Astrocyte (in vitro differentiated cells and primary cell): ENCODE data around the gene FIZ1. TPM values are rescaled to one million over a fixed set of nuclear protein-coding genes. Genes with fewer than 3 reads are reported as not detected.

Source experiments
- DNase-seq: peaks from one replicate; pipeline ENCODE4 v3.0.0-alpha.2; 2010; ENCODE audit warnings: low read depth
- FAIRE-seq: peaks from 2 replicates; lab custom pipeline; 2011; peaks lifted over from hg19 to GRCh38; lab: Jason Lieb, UNC
- H2AFZ ChIP-seq: 2 replicates; pipeline ENCODE4 v1.6.0; 2012; ENCODE audit warnings: low read depth, low read length, inconsistent platforms
- H3K27ac ChIP-seq: 2 replicates; pipeline ENCODE4 v1.5.1; 2011; ENCODE audit warnings: low read depth, low read length, inconsistent platforms
- H3K27me3 ChIP-seq: 2 replicates; pipeline ENCODE4 v1.6.0; 2011; ENCODE audit warnings: low read length, inconsistent platforms; ENCODE audit not compliant: insufficient read depth
- H3K36me3 ChIP-seq: 2 replicates; pipeline ENCODE4 v1.5.1; 2011; ENCODE audit warnings: low read length, inconsistent platforms; ENCODE audit not compliant: insufficient read depth
- H3K4me1 ChIP-seq: 2 replicates; pipeline ENCODE4 v1.5.1; 2011; ENCODE audit warnings: low read length, inconsistent platforms; ENCODE audit not compliant: insufficient read depth
- H3K4me2 ChIP-seq: 2 replicates; pipeline ENCODE4 v1.6.0; 2012; ENCODE audit warnings: low read length, inconsistent platforms
- H3K4me3 ChIP-seq: 2 replicates; pipeline ENCODE4 v1.5.1; 2011; ENCODE audit warnings: low read depth, mild to moderate bottlenecking, low read length, inconsistent platforms; ENCODE audit not compliant: insufficient read depth
- H3K79me2 ChIP-seq: 2 replicates; pipeline ENCODE4 v1.6.0; 2012; ENCODE audit warnings: mild to moderate bottlenecking, low read length, inconsistent platforms; ENCODE audit not compliant: insufficient read depth
- H3K9ac ChIP-seq: 2 replicates; pipeline ENCODE4 v1.6.0; 2012; ENCODE audit warnings: mild to moderate bottlenecking, low read length, inconsistent platforms
- H3K9me3 ChIP-seq: 2 replicates; pipeline ENCODE4 v1.5.1; 2012; ENCODE audit warnings: low read depth, mild to moderate bottlenecking, low read length, inconsistent platforms; ENCODE audit not compliant: insufficient read depth
- H4K20me1 ChIP-seq: 2 replicates; pipeline ENCODE4 v1.6.0; 2012; ENCODE audit warnings: low read length, inconsistent platforms; ENCODE audit not compliant: insufficient read depth
- H3K27ac Mint-ChIP-seq: one replicate; pipeline ENCODE4 v1.8.0; 2021; ENCODE audit warnings: mild to moderate bottlenecking, mixed read lengths; ENCODE audit not compliant: unreplicated experiment
- H3K27me3 Mint-ChIP-seq: one replicate; pipeline ENCODE4 v1.8.0; 2021; ENCODE audit warnings: low read depth, mixed read lengths; ENCODE audit not compliant: unreplicated experiment
- H3K36me3 Mint-ChIP-seq: one replicate; pipeline ENCODE4 v1.8.0; 2021; ENCODE audit warnings: low read depth, mixed read lengths; ENCODE audit not compliant: unreplicated experiment
- H3K4me1 Mint-ChIP-seq: one replicate; pipeline ENCODE4 v1.8.0; 2021; ENCODE audit warnings: low read depth, mixed read lengths; ENCODE audit not compliant: unreplicated experiment
- H3K4me3 Mint-ChIP-seq: one replicate; pipeline ENCODE4 v1.8.0; 2021; ENCODE audit warnings: mild to moderate bottlenecking, moderate library complexity, mixed read lengths; ENCODE audit not compliant: unreplicated experiment
- H3K9me3 Mint-ChIP-seq: one replicate; pipeline ENCODE4 v1.8.0; 2021; ENCODE audit warnings: mild to moderate bottlenecking, mixed read lengths; ENCODE audit not compliant: unreplicated experiment
- CTCF ChIP-seq: IDR thresholded peaks from 2 replicates; pipeline ENCODE4 v1.5.1; 2011; ENCODE audit warnings: low read depth, mild to moderate bottlenecking, inconsistent platforms, low read length, moderate library complexity; ENCODE audit not compliant: insufficient read depth
- EZH2 ChIP-seq: IDR thresholded peaks from 2 replicates; pipeline ENCODE4 v1.6.1; 2012; ENCODE audit warnings: mild to moderate bottlenecking, low read length, inconsistent platforms; ENCODE audit not compliant: insufficient read depth
- total RNA-seq: library from RNA; stranded (reverse); gene quantifications from 2 replicates; pipeline ENCODE4 v1.2.1, GENCODE V29; 2021

FIZ1 gene
- total RNA-seq, 1 donor from 2014 or later: 14.5 TPM

- no peak overlapping the region for H2AFZ ChIP-seq
These were observed 36.6 kb upstream of the FIZ1 start for GRCh38 chr19:55635856-55636440.

GRCh38 chr19:55635334-55635717 is 36.0 kb upstream of the FIZ1 start:
- Histone ChIP-seq H3K4me2 (peak overlapping the region; percentile 98), H2AFZ (peak overlapping the region; percentile 72), H3K27me3 (no peaks in the 10 kb centered on the region), H3K79me2 (peaks cover 48% of the 10 kb centered on the region), H3K36me3 (no peaks in the 10 kb centered on the region), H3K9ac (peak overlapping the region; percentile 100), H3K4me1 (peaks cover 23% of the 10 kb centered on the region), H4K20me1 (peaks cover 14% of the 10 kb centered on the region), H3K9me3 (no peaks in the 10 kb centered on the region), H3K4me3 (peak overlapping the region; percentile 99), H3K27ac (peak overlapping the region; percentile 96)
- TF ChIP-seq CTCF: no peak
- TF ChIP-seq EZH2: no peak
- no peak for FAIRE-seq
- peaks cover 3% of the 10 kb centered on the region for H3K9me3 Mint-ChIP-seq
- H3K27me3 Mint-ChIP-seq: no peaks in the 10 kb centered on the region
- peaks cover 22% of the 10 kb centered on the region for H3K4me1 Mint-ChIP-seq
- H3K4me3 Mint-ChIP-seq: peak overlapping the region; percentile 100
- H3K36me3 Mint-ChIP-seq: peaks cover 7% of the 10 kb centered on the region
- DNase-seq: no peak
- peak overlapping the region; percentile 100 for H3K27ac Mint-ChIP-seq

More at GRCh38 chr19:55635856-55636440, 36.6 kb upstream of the FIZ1 start:
- no peaks in the 10 kb centered on the region for H3K9me3 ChIP-seq
- H3K4me3 ChIP-seq: peak overlapping the region; percentile 99
- TF ChIP-seq CTCF (no peak), EZH2 (no peak)
- no peaks in the 10 kb centered on the region for H3K27me3 ChIP-seq
- peaks cover 14% of the 10 kb centered on the region for H4K20me1 ChIP-seq
- peak overlapping the region; percentile 100 for H3K27ac Mint-ChIP-seq
- peaks cover 22% of the 10 kb centered on the region for H3K4me1 Mint-ChIP-seq
- no peaks in the 10 kb centered on the region for H3K27me3 Mint-ChIP-seq
- FAIRE-seq: no peak
- peaks cover 25% of the 10 kb centered on the region for H3K4me1 ChIP-seq
- H3K27ac ChIP-seq: peak overlapping the region; percentile 96
- peak overlapping the region; percentile 98 for H3K4me2 ChIP-seq
- peaks cover 48% of the 10 kb centered on the region for H3K79me2 ChIP-seq
- H3K36me3 ChIP-seq: no peaks in the 10 kb centered on the region
- DNase-seq: no peak
- H3K9me3 Mint-ChIP-seq: peaks cover 3% of the 10 kb centered on the region
- H3K9ac ChIP-seq: peak overlapping the region; percentile 100
- peak overlapping the region; percentile 100 for H3K4me3 Mint-ChIP-seq
- H3K36me3 Mint-ChIP-seq: peaks cover 7% of the 10 kb centered on the region

DNA sequence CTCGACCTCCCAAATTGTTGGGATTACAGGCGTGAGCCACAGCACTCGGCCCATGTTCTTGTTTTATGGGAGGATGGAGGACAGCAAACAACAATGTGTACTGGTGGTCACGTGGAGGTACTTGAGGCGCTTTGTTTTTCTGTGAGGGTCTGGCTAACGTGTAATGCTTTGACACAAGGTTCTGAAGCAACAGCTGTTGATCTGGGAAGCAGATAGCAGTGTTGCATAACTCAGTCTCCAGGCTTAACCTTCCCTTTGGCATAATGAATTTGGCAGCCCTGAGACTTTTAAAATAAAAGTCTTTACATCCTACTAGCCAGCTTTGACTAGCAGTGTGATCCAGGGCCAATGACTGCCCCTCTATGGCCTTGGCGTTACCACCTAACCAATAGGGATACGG is 34.5 kb upstream of the FIZ1 start:
- no peak overlapping the region for H3K27ac Mint-ChIP-seq
- H3K79me2 ChIP-seq: peaks cover 42% of the 10 kb centered on the region
- H3K27me3 Mint-ChIP-seq: no peaks in the 10 kb centered on the region
- TF ChIP-seq CTCF (no peak), EZH2 (no peak)
- H3K36me3 ChIP-seq: no peaks in the 10 kb centered on the region
- H3K9ac ChIP-seq: no peak overlapping the region
- H4K20me1 ChIP-seq: peaks cover 9% of the 10 kb centered on the region
- H3K4me1 Mint-ChIP-seq: peaks cover 19% of the 10 kb centered on the region
- DNase-seq: no peak
- H3K27me3 ChIP-seq: no peaks in the 10 kb centered on the region
- peaks cover 3% of the 10 kb centered on the region for H3K9me3 Mint-ChIP-seq
- H2AFZ ChIP-seq: peak overlapping the region; percentile 72
- H3K36me3 Mint-ChIP-seq: peaks cover 4% of the 10 kb centered on the region
- FAIRE-seq: no peak
- no peak overlapping the region for H3K4me2 ChIP-seq
- H3K4me3 ChIP-seq: no peak overlapping the region
- H3K4me1 ChIP-seq: peaks cover 16% of the 10 kb centered on the region
- H3K4me3 Mint-ChIP-seq: no peak overlapping the region
- no peak overlapping the region for H3K27ac ChIP-seq
- no peaks in the 10 kb centered on the region for H3K9me3 ChIP-seq
